Adrenal gland (tissue), 5 donors: ENCODE data around the gene ZSCAN12.

Experiments
- CTCF ChIP-seq, 6 experiments: fragments of 450-650 bp in 4 of 6; fragments of 200-600 bp in 2 of 6; sonication (generic) in 1 of 6; IDR thresholded peaks; 1 replicate in 5 of 6; 2 replicates in 1 of 6; pipeline versions ENCODE4 v1.5.1 to v1.8.0; 2016 to 2021; ENCODE audit warnings: antibody characterized with exemption in 6 of 6, mild to moderate bottlenecking in 2 of 6, moderate library complexity in 1 of 6
- POLR2A ChIP-seq, 2 donors: fragments of 450-650 bp; IDR thresholded peaks; one replicate each; pipeline ENCODE4 v1.6.1; 2017; ENCODE audit warnings: antibody characterized with exemption in 2 of 2, mild to moderate bottlenecking in 2 of 2, moderate library complexity in 1 of 2
- donor health status: DM: no; HTN: no; CAD: no.

DNA sequence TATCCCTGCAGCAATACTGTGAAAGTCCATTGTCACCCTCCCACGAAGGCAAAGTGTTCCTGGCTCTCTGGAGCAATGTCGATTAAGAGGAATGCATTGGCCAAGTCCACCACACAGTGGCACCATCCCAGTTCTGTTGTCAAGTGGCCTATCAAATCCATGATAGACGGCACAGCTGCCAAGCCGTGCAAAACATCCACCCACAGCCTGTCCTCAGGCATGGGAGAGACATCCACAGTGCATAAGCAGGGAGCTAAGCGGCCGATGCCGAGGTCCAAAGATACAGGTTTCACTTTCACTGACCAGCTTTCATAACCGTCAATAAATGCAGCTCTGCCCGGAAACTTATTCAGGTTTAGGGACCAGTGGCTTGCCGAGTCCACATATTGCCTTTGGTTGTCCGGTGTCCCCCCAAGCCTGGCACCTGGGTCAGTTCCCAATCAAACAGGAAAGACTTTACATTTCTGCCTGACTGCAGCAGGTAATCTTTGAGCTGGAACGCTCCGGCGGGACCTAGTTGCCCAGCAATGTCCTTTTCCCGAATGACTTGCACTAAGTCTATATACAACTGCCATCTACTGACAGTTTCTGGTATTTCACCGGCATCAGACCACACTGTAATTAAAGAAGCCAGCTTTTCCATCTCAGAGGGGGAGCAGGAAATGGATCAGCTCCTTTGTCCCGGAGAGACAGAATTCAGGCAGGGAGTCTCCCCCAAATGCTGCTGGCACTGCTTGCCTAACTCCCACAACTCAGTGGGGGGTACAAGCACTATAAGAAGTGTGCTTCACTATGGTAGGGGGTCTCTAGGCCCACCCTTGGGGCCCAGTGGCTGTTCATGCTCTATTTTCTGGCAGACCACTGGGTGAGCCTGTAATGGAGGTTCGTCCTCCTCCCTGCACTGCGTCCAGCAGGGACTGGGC lies 43.5 kb downstream of the ZSCAN12 start:
- TF ChIP-seq CTCF (IDR thresholded peaks at IDR 0.05) (peak; percentile 66 to 94 (median 92)), POLR2A (IDR thresholded peaks at IDR 0.05) (no peak)
